Keratinocyte (primary cell): ENCODE results near the gene CDH6.

Experiments used
- CTCF ChIP-seq, 3 experiments: IDR thresholded peaks in 1 of 3; conservative IDR thresholded peaks in 1 of 3; optimal IDR thresholded peaks in 1 of 3; 2 replicates in 2 of 3; 3 replicates in 1 of 3; pipeline versions ENCODE3 to v1.5.1; 2011; ENCODE audit warnings: low read length in 3 of 3, mild to moderate bottlenecking in 3 of 3, moderate library complexity in 2 of 3, control low read depth in 1 of 3, inconsistent platforms in 1 of 3; ENCODE audit not compliant: insufficient read depth in 2 of 3; ENCODE audit errors: extremely low read depth in 1 of 3
- EZH2 ChIP-seq: IDR thresholded peaks from one replicate; pipeline ENCODE4 v1.6.1; 2012; ENCODE audit warnings: inconsistent platforms, mild to moderate bottlenecking, low read length, moderate library complexity

- TF ChIP-seq CTCF (optimal IDR thresholded peaks at IDR 0.05 in 1 of 3, IDR thresholded peaks at IDR 0.05 in 1 of 3, conservative IDR thresholded peaks at IDR 0.05 in 1 of 3; ENCODE audit: extremely low read depth in 1 of 3, insufficient read depth in 2 of 3, low read length in 3 of 3) (no peak), EZH2 (no peak)
Measured at GRCh38 chr5:31185951-31186350, 7.5 kb upstream of the CDH6 start.
